Adrenal gland (tissue), 5 donors: ENCODE results near the gene HLCS.

Experiments used
- POLR2A ChIP-seq, 2 donors: fragments of 450-650 bp; IDR thresholded peaks; one replicate each; pipeline ENCODE4 v1.6.1; 2017; ENCODE audit warnings: antibody characterized with exemption in 2 of 2, mild to moderate bottlenecking in 2 of 2, moderate library complexity in 1 of 2
- TF ChIP-seq, protein P1 (sequence below), 6 experiments: fragments of 450-650 bp in 4 of 6; fragments of 200-600 bp in 2 of 6; sonication (generic) in 1 of 6; IDR thresholded peaks; 1 replicate in 5 of 6; 2 replicates in 1 of 6; pipeline versions ENCODE4 v1.5.1 to v1.8.0; 2016 to 2021; ENCODE audit warnings: antibody characterized with exemption in 6 of 6, mild to moderate bottlenecking in 2 of 6, moderate library complexity in 1 of 6
- donor health status: DM: no; HTN: no; CAD: no.

DNA sequence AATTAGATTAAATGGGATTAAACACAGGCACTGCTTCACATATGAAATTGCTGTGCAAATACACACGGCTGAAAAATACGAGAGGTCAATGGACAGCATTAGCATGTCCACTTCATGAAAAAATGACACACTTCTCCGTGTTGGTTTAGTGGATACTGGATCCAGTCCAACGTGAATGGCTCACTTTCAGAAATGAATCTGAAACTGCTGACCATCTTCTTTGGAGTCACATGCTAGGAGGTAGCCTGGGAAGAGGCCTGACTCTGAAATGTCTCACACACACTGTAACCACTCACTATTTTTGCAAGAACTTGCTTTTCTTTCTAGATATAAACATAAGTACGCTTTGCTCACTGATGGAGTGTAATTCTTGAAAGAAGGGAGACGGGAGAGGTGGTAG lies 127.3 kb downstream of the HLCS start:
- TF ChIP-seq POLR2A (IDR thresholded peaks at IDR 0.05), result no peak
- TF ChIP-seq, protein P1, sequence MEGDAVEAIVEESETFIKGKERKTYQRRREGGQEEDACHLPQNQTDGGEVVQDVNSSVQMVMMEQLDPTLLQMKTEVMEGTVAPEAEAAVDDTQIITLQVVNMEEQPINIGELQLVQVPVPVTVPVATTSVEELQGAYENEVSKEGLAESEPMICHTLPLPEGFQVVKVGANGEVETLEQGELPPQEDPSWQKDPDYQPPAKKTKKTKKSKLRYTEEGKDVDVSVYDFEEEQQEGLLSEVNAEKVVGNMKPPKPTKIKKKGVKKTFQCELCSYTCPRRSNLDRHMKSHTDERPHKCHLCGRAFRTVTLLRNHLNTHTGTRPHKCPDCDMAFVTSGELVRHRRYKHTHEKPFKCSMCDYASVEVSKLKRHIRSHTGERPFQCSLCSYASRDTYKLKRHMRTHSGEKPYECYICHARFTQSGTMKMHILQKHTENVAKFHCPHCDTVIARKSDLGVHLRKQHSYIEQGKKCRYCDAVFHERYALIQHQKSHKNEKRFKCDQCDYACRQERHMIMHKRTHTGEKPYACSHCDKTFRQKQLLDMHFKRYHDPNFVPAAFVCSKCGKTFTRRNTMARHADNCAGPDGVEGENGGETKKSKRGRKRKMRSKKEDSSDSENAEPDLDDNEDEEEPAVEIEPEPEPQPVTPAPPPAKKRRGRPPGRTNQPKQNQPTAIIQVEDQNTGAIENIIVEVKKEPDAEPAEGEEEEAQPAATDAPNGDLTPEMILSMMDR (IDR thresholded peaks at IDR 0.05), result no peak
